Measurements from ENCODE around the gene PLS1. TPM values are rescaled to one million over a fixed set of nuclear protein-coding genes. Genes with fewer than 3 reads are reported as not detected.

The PLS1 gene
- total RNA-seq, 1 donor from 2014 or later, result 7.5 TPM

GRCh38 chr3:142690613-142691012 lies 94.4 kb downstream of the PLS1 start:
- Mint-ChIP-seq H3K9me3 (no peaks in the 10 kb centered on the region), H3K36me3 (peaks cover 6% of the 10 kb centered on the region), H3K27ac (no peak overlapping the region), H3K4me3 (no peak overlapping the region), H3K4me1 (peaks cover 2% of the 10 kb centered on the region), H3K27me3 (ENCODE audit: low read depth) (no peaks in the 10 kb centered on the region)
- TF ChIP-seq, protein P1, sequence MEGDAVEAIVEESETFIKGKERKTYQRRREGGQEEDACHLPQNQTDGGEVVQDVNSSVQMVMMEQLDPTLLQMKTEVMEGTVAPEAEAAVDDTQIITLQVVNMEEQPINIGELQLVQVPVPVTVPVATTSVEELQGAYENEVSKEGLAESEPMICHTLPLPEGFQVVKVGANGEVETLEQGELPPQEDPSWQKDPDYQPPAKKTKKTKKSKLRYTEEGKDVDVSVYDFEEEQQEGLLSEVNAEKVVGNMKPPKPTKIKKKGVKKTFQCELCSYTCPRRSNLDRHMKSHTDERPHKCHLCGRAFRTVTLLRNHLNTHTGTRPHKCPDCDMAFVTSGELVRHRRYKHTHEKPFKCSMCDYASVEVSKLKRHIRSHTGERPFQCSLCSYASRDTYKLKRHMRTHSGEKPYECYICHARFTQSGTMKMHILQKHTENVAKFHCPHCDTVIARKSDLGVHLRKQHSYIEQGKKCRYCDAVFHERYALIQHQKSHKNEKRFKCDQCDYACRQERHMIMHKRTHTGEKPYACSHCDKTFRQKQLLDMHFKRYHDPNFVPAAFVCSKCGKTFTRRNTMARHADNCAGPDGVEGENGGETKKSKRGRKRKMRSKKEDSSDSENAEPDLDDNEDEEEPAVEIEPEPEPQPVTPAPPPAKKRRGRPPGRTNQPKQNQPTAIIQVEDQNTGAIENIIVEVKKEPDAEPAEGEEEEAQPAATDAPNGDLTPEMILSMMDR (IDR thresholded peaks at IDR 0.05; ENCODE audit: unreplicated experiment), result no peak
- DNase-seq (ENCODE audit: low spot score in 2 of 2, unreplicated experiment in 2 of 2), result no peak

GRCh38 chr3:142691527-142691926 lies 95.3 kb downstream of the PLS1 start:
- Mint-ChIP-seq H3K4me3 (no peak overlapping the region), H3K36me3 (peaks cover 6% of the 10 kb centered on the region), H3K27me3 (ENCODE audit: low read depth) (no peaks in the 10 kb centered on the region), H3K9me3 (no peaks in the 10 kb centered on the region), H3K27ac (no peak overlapping the region), H3K4me1 (peaks cover 2% of the 10 kb centered on the region)
- no peak for DNase-seq (ENCODE audit: low spot score in 2 of 2, unreplicated experiment in 2 of 2)
- TF ChIP-seq, protein P1 (IDR thresholded peaks at IDR 0.05; ENCODE audit: unreplicated experiment), result no peak

GRCh38 chr3:142693136-142693853 lies 97.1 kb downstream of the PLS1 start:
- Mint-ChIP-seq H3K4me1 (peaks cover 2% of the 10 kb centered on the region), H3K4me3 (no peak overlapping the region), H3K27me3 (ENCODE audit: low read depth) (no peaks in the 10 kb centered on the region), H3K27ac (no peak overlapping the region), H3K36me3 (peaks cover 4% of the 10 kb centered on the region), H3K9me3 (no peaks in the 10 kb centered on the region)
- no peak for DNase-seq (ENCODE audit: low spot score in 2 of 2, unreplicated experiment in 2 of 2)
- TF ChIP-seq, protein P1 (IDR thresholded peaks at IDR 0.05; ENCODE audit: unreplicated experiment), result no peak

DNA sequence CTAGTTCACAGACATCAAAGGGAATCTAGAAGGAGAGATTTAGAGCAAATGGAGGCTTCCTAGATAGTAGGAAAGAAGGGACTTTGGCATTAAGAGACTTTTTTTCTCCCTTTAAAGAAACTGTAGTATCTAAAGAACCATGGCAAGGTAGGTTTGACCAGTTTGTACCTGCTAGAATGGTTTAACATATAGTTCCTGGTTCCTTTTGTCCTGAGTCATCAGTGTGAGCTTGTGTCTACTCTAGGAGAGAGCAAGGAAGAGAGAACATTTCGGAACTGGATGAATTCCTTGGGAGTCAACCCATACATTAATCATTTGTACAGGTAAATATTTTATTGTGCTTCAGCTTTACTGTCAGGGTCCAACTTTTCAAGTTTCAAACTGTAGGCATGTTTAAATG lies 98.0 kb downstream of the PLS1 start:
- H3K27ac Mint-ChIP-seq, result no peak overlapping the region
- H3K27me3 Mint-ChIP-seq (ENCODE audit: low read depth), result no peaks in the 10 kb centered on the region
- peaks cover 2% of the 10 kb centered on the region for H3K4me1 Mint-ChIP-seq
- no peak overlapping the region for H3K4me3 Mint-ChIP-seq
- no peak for DNase-seq (ENCODE audit: low spot score in 2 of 2, unreplicated experiment in 2 of 2)
- TF ChIP-seq, protein P1 (IDR thresholded peaks at IDR 0.05; ENCODE audit: unreplicated experiment), result no peak
- no peaks in the 10 kb centered on the region for H3K9me3 Mint-ChIP-seq
- H3K36me3 Mint-ChIP-seq, result peaks cover 2% of the 10 kb centered on the region

- Mint-ChIP-seq H3K36me3 (no peaks in the 10 kb centered on the region), H3K4me3 (no peak overlapping the region), H3K27me3 (ENCODE audit: low read depth) (no peaks in the 10 kb centered on the region), H3K4me1 (no peaks in the 10 kb centered on the region), H3K9me3 (no peaks in the 10 kb centered on the region), H3K27ac (no peak overlapping the region)
- TF ChIP-seq, protein P1 (IDR thresholded peaks at IDR 0.05; ENCODE audit: unreplicated experiment), result no peak
- DNase-seq (ENCODE audit: low spot score in 2 of 2, unreplicated experiment in 2 of 2), result no peak
Measured at GRCh38 chr3:142705198-142705597, 109.0 kb downstream of the PLS1 start.
